Stromal cell of bone marrow (primary cell): ENCODE measurements around the gene EME2.
A peak's percentile ranks its signal among the peaks of the same experiment; 100 is the strongest.
"Not testable (repeated sequence)": the region's sequence is repeated elsewhere in the genome, so short reads cannot be mapped to it uniquely, and the experiment has no call there.

Experiments
- DNase-seq: peaks from one replicate; pipeline ENCODE4 v3.0.0-alpha.2; 2012; ENCODE audit warnings: low read depth

The EME2 gene

GRCh38 chr16:1772362-1772907 lies at the start of gene EME2:
Gene EME2 (plus strand): TSS chr16:1772810. CDS start chr16:1773228, 418 bp downstream.
- DNase-seq, result no peak

- peak; percentile 20 for DNase-seq
These were observed 49.0 kb upstream of the EME2 start for GRCh38 chr16:1723450-1724147.

GRCh38 chr16:1724491-1724890 lies 48.1 kb upstream of the EME2 start:
- DNase-seq, result no peak

- no peak for DNase-seq
These were observed 45.7 kb upstream of the EME2 start for GRCh38 chr16:1726661-1727502.

GRCh38 chr16:1727651-1728624 lies 44.7 kb upstream of the EME2 start:
- DNase-seq, result no peak

GRCh38 chr16:1729026-1729425 lies 43.6 kb upstream of the EME2 start:
- no peak for DNase-seq

GRCh38 chr16:1729445-1729844 lies 43.2 kb upstream of the EME2 start:
- DNase-seq, result no peak

GRCh38 chr16:1731073-1731472 lies 41.5 kb upstream of the EME2 start:
- no peak for DNase-seq

- no peak for DNase-seq
These were observed 41.0 kb upstream of the EME2 start for GRCh38 chr16:1731603-1732002.

GRCh38 chr16:1732071-1732470 lies 40.5 kb upstream of the EME2 start:
- no peak for DNase-seq

- DNase-seq, result not testable (repeated sequence)
These were observed 40.0 kb upstream of the EME2 start for GRCh38 chr16:1732551-1732987.

GRCh38 chr16:1734123-1734522 lies 38.5 kb upstream of the EME2 start:
- no peak for DNase-seq

GRCh38 chr16:1734816-1735215 lies 37.8 kb upstream of the EME2 start:
- DNase-seq, result no peak

GRCh38 chr16:1740234-1740633 lies 32.4 kb upstream of the EME2 start:
- DNase-seq, result no peak

GRCh38 chr16:1740781-1741490 lies 31.7 kb upstream of the EME2 start:
- DNase-seq, result no peak

- no peak for DNase-seq
These were observed 31.0 kb upstream of the EME2 start for GRCh38 chr16:1741553-1742165.

GRCh38 chr16:1743376-1744337 lies 29.0 kb upstream of the EME2 start:
- no peak for DNase-seq

- no peak for DNase-seq
These were observed 28.2 kb upstream of the EME2 start for GRCh38 chr16:1744338-1744840.

- DNase-seq, result peak; percentile 10
These were observed 27.3 kb upstream of the EME2 start for GRCh38 chr16:1745181-1745899.
